NCI-H1092 (cell line): ENCODE data around the gene GIMD1.

Experiments
- DNase-seq: peaks from one replicate; lab custom pipeline; 2025; lab: John Stamatoyannopoulos, UW

Gene GIMD1

DNA sequence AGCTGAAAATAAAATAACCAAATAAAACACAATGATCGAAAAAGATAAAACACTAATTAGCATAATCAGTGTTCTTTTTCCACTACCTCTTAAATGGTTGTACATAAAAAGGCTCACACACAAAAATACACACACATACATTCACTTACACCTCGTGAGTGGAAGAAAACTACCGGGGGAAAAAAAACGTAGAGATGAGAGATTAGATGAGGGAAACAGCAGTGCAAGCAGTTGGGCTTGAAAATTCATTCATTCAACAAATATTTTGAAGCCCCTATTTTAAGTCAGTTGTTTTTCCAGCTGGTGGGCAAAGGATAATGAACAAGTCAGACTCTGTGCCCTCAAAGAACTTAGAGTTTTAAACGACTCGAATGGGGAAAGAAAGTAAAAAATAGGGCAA, 53.6 kb downstream of the GIMD1 start:
- DNase-seq, result no peak

DNA sequence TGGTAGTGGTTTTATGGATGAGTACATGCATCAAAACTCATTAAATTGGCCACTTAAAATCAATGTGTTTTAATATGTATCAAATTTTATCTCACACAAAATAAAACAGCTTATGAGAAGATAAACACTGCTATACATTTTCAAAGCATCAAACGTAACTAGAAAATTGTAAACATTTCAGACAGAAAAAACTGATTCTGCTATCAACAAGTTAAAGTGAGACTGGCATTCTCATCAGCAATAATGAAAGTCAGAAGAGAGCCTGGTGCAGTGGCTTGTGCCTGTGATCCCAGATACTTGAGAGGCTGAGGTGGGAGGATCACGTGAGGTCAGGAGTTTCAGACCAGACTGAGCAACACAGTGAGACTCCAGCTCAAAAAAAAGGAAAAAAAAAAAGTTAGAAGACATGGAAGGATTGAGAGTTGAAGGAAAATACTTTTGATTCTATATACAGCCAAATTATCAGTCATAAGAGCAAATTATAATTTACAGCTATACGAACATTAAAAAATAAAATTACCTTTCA, 55.5 kb downstream of the GIMD1 start:
- no peak for DNase-seq

DNA sequence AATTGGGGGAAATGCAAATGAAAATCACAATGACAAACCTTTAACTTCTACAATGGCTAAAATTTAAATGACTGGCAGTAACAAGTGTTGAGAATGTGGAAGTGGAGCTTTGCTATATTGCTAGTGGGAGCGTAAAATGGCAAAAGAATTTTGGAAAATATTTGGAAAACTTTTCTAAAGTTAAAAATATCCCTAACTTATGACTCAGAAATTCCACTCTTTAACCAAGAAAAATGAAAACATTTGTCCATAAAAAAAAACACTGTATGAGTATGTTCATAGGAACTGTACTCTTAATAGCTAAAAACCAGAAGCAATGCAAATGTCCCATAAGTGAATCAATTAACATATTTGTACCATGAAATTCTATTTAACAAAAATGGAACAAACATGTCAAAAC, 56.2 kb downstream of the GIMD1 start:
- no peak for DNase-seq
